ENCODE results near the gene PLEKHG5. TPM values are rescaled to one million over a fixed set of nuclear protein-coding genes. Genes with fewer than 3 reads are reported as not detected.

PLEKHG5 gene
- total and polyA plus RNA-seq, 2 donors (not counting 1 experiment from before 2014, with no cell fraction given) = 0.13 to 0.20 TPM

- Histone ChIP-seq H3K9me3 (ENCODE audit: control extremely low read depth in 1 of 3, control insufficient read depth in 2 of 3, insufficient read depth in 1 of 3, low read length in 2 of 3) (peaks cover 0 to 12% (median 0%) of the 10 kb centered on the region in 3 donors), H3K9ac (ENCODE audit: low read length) (no peak overlapping the region), H3K79me2 (ENCODE audit: control insufficient read depth, insufficient read depth, low read length) (no peaks in the 10 kb centered on the region), H3K36me3 (replicated peaks in 1 of 2; ENCODE audit: control extremely low read depth in 1 of 2, control insufficient read depth in 1 of 2, extremely low read depth in 1 of 2, insufficient read depth in 2 of 2, low read length in 1 of 2) (no peaks in the 10 kb centered on the region), H3K4me1 (ENCODE audit: control insufficient read depth in 2 of 2, insufficient read depth in 2 of 2, low read length in 2 of 2) (peaks cover 19 to 26% of the 10 kb centered on the region in 2 donors), H3K4me3 (ENCODE audit: control extremely low read depth in 1 of 5, extremely low read depth in 1 of 5, insufficient read depth in 1 of 5, low read depth in 2 of 5, low read length in 4 of 5) (no peak overlapping the region), H2AFZ (ENCODE audit: insufficient read depth, low read depth, low read length, poor library complexity, severe bottlenecking) (no peak overlapping the region), H3K27ac (ENCODE audit: low read length in 2 of 2) (no peak overlapping the region), H3K27me3 (replicated peaks in 1 of 4; ENCODE audit: control extremely low read depth in 1 of 4, control insufficient read depth in 3 of 4, insufficient read depth in 4 of 4, low read length in 3 of 4) (peaks cover 0 to 63% (median 27%) of the 10 kb centered on the region in 4 experiments), H4K20me1 (ENCODE audit: control insufficient read depth, insufficient read depth, low read length, poor library complexity, severe bottlenecking) (no peaks in the 10 kb centered on the region), H3K4me2 (replicated peaks; ENCODE audit: low read depth, low read length, poor library complexity, severe bottlenecking) (no peak overlapping the region)
- no peak overlapping the region for H3K27ac Mint-ChIP-seq
- CTCF ChIA-PET = interaction anchor here (1.1 kb wide), 1 partner anchor 12 kb away, joined by 3 read pairs; no protein-coding TSS in a partner anchor
- no peaks in the 10 kb centered on the region for H3K9me3 Mint-ChIP-seq (ENCODE audit: insufficient read depth)
- POLR2A ChIA-PET = no interaction called here
- H3K27me3 Mint-ChIP-seq = peaks cover 51% of the 10 kb centered on the region
- H3K4me3 Mint-ChIP-seq = no peak overlapping the region
- H3K4me1 Mint-ChIP-seq = peaks cover 11% of the 10 kb centered on the region
- intact Hi-C loops (cut with micrococcal nuclease) = no loop called here
- TF ChIP-seq EZH2 (IDR thresholded peaks at IDR 0.05; ENCODE audit: borderline replicate concordance, insufficient read depth, low read depth, low read length, poor library complexity, severe bottlenecking) = no peak
- TF ChIP-seq CTCF (IDR thresholded peaks at IDR 0.05) = no peak
- ATAC-seq (ENCODE audit: low read depth) (no peak), DNase-seq (no peak)
- WGBS (ENCODE audit: insufficient coverage) = 84% methylated on average over 6 of the region's 6 CpGs
These were observed 65.8 kb downstream of the PLEKHG5 start for GRCh38 chr1:6425658-6426057.

- no peaks in the 10 kb centered on the region for H3K79me2 ChIP-seq (ENCODE audit: control insufficient read depth, insufficient read depth, low read length)
- no peak within 1 kb of the TSS for H3K27ac Mint-ChIP-seq
- WGBS (ENCODE audit: insufficient coverage) = 5% methylated on average over 99 of the region's 99 CpGs
- DNase-seq (peak; percentile 49), ATAC-seq (ENCODE audit: low read depth) (peak; percentile 55)
- peaks cover 0 to 66% (median 30%) of the 10 kb centered on the region in 4 experiments for H3K27me3 ChIP-seq (replicated peaks in 1 of 4; ENCODE audit: control extremely low read depth in 1 of 4, control insufficient read depth in 3 of 4, insufficient read depth in 4 of 4, low read length in 3 of 4)
- no peaks in the 10 kb centered on the region for H3K36me3 ChIP-seq (replicated peaks in 1 of 2; ENCODE audit: control extremely low read depth in 1 of 2, control insufficient read depth in 1 of 2, extremely low read depth in 1 of 2, insufficient read depth in 2 of 2, low read length in 1 of 2)
- TF ChIP-seq CTCF (IDR thresholded peaks at IDR 0.05) = no peak
- H3K27ac ChIP-seq (ENCODE audit: low read length in 2 of 2) = no peak within 1 kb of the TSS
- peaks cover 0 to 12% (median 0%) of the 10 kb centered on the region in 3 donors for H3K9me3 ChIP-seq (ENCODE audit: control extremely low read depth in 1 of 3, control insufficient read depth in 2 of 3, insufficient read depth in 1 of 3, low read length in 2 of 3)
- intact Hi-C loops (cut with micrococcal nuclease) = no loop called here
- POLR2A ChIA-PET = no interaction called here
- H3K4me3 Mint-ChIP-seq = peak within 1 kb of the TSS; percentile 79
- H4K20me1 ChIP-seq (ENCODE audit: control insufficient read depth, insufficient read depth, low read length, poor library complexity, severe bottlenecking) = no peaks in the 10 kb centered on the region
- H3K4me2 ChIP-seq (replicated peaks; ENCODE audit: low read depth, low read length, poor library complexity, severe bottlenecking) = peak within 1 kb of the TSS; percentile 77
- peaks cover 26 to 34% of the 10 kb centered on the region in 2 donors for H3K4me1 ChIP-seq (ENCODE audit: control insufficient read depth in 2 of 2, insufficient read depth in 2 of 2, low read length in 2 of 2)
- peak within 1 kb of the TSS in 3 of 5 experiments; percentile 5 to 39 (median 37) for H3K4me3 ChIP-seq (ENCODE audit: control extremely low read depth in 1 of 5, extremely low read depth in 1 of 5, insufficient read depth in 1 of 5, low read depth in 2 of 5, low read length in 4 of 5)
- peaks cover 44% of the 10 kb centered on the region for H3K27me3 Mint-ChIP-seq
- CTCF ChIA-PET = no interaction called here
- H3K9me3 Mint-ChIP-seq (ENCODE audit: insufficient read depth) = no peaks in the 10 kb centered on the region
- H2AFZ ChIP-seq (ENCODE audit: insufficient read depth, low read depth, low read length, poor library complexity, severe bottlenecking) = peak within 1 kb of the TSS; percentile 69
- peaks cover 13% of the 10 kb centered on the region for H3K4me1 Mint-ChIP-seq
- peak within 1 kb of the TSS; percentile 25 for H3K9ac ChIP-seq (ENCODE audit: low read length)
These were observed 66.6 kb downstream of the PLEKHG5 start, which contains the start of gene ESPN for GRCh38 chr1:6424619-6425593. ESPN (plus strand) TSS chr1:6424776; CDS start chr1:6424956, 180 bp downstream.

All from B cell (primary cell).